SKM-1 (cell line): Measurements from ENCODE around the gene DACH1.

Experiments
- DNase-seq: peaks from one replicate; lab custom pipeline; 2025; ENCODE audit not compliant: unreplicated experiment; lab: John Stamatoyannopoulos, UW

DACH1 gene

GRCh38 chr13:71430681-71431080 is 436.3 kb downstream of the DACH1 start:
- DNase-seq: no peak

- DNase-seq: no peak
Observed at GRCh38 chr13:71417205-71417604, 449.8 kb downstream of the DACH1 start.

- no peak for DNase-seq
Observed at GRCh38 chr13:71412231-71412630, 454.8 kb downstream of the DACH1 start.

DNA sequence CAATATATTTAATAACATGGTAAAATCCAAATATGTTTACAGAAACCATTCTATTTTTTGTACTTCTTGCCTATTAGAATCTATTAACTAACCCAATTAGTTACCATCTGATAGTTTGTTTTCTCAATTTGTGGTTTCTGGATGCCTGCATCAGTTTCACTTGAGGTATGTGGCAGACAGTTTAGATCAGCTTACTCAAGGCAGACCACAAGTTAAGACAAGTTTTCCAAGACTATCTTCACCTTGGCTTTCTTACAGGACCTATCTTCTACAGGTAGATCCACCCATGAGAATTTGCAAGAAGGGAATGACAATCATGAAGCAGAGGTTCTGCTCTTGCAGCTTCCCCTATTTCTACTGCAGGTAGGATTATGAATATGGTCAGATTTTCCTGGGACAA is 458.6 kb downstream of the DACH1 start:
- DNase-seq: no peak

DNA sequence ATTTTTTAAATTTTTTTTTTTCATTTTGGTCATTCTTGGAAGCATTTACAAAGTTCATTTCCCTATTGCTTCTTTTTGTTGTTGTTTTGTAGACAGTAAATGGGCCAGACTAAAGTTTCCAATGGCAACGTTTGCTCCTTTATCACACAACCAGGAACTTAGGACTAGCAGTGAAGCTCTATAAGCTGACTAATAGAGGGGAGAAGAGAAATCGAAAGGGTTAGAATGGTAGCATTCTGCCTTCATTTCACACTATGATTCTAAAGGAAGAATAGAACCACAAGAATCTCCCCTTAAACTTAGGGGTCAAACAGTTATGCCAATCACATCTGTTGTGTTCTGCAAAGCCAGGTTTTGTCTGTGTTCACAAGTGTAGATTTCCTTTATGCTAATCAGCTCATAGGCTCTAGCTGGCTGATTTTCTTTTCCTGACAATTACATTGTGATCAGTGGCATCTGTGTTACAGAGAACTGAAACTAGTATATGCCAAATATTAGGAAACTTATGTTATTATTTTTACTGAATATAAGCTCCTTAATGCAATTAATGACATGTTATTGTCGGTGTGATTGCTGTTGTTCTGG is 467.3 kb downstream of the DACH1 start:
- no peak for DNase-seq

DNA sequence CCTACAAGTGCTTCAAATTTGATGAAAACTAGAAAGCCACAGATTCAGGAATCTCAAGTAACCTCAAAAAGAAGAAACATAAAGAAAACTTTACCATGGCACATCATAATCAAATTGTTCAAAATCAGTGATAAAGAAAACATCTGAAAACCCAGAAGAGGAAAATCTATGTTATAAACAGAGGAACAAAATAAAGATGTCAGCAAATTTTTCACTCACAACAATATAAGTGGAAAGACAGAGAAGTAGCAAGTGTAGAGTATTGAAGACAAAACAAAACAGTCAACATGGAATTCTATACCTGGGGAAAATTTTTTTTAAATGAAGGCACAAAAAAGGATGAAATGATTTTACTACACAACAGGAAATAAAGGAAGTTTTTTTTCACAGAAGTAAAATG is 470.9 kb downstream of the DACH1 start:
- no peak for DNase-seq

GRCh38 chr13:71395053-71395452 is 472.0 kb downstream of the DACH1 start:
- DNase-seq: no peak

DNA sequence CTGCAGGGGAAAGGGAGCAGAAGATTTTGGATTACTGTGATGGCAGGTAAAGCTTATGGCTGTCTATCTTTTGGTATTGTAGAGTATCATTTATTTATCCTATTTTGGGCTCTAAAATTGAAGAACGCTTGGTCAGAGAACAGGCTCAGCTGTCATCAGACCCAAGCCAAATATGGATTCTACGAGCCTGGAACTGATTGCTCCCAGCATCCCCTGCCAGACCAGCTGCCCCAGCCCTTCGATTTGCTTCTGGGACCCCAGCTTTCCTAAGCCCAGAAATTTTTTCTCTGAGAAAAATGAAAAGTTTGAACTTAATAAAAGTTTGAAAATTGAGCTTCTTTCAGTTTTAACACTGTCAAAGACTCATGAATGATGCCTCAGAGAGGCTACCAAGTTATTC is 472.8 kb downstream of the DACH1 start:
- DNase-seq: no peak
